ENCODE data around the gene CCL24. TPM values are rescaled to one million over a fixed set of nuclear protein-coding genes. Genes with fewer than 3 reads are reported as not detected.
"Not testable (repeated sequence)": the region's sequence is repeated elsewhere in the genome, so short reads cannot be mapped to it uniquely, and the experiment has no call there.

The CCL24 gene
- total RNA-seq, 1 experiment from 2014 or later = not detected

GRCh38 chr7:75788154-75788847 lies 25.3 kb downstream of the CCL24 start:
- CTCF ChIA-PET = interaction anchor here (0.7 to 1.9 kb wide), 3 partner anchors 11 to 78 kb away, joined by 4 to 8 read pairs (median 5); no protein-coding TSS in a partner anchor
- H3K36me3 Mint-ChIP-seq; H3K27ac Mint-ChIP-seq; H3K4me1 Mint-ChIP-seq; POLR2A ChIA-PET; H3K9me3 Mint-ChIP-seq; H3K27me3 Mint-ChIP-seq (ENCODE audit: low read depth); H3K4me3 Mint-ChIP-seq: not testable (repeated sequence)
- TF ChIP-seq TEAD1 (CRISPR knock-in tag; IDR thresholded peaks at IDR 0.05) = 0 out of 2 replicates have a peak, but pooled peaks have one; percentile 17
- DNase-seq (ENCODE audit: low spot score) (peak; percentile 40), ATAC-seq (peak; percentile 83)

DNA sequence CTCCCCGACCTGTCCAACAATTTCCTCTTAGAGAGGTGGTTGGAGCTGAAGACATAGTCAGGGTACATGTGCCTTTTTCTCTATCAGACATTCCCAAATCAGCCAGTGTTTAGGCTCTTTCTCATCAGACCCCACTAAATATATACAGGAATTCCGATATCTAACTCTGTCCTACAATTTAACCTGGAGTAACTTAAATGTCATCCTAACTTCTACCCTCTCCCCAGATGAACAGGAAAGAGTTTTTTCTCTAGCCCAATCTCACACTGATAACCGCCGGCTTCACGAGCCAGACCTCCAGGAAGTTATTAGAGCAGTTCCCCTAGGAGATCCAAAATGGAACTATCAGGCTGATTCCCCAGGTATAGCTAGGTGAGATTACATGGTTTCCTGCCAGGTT lies 30.5 kb downstream of the CCL24 start:
- Mint-ChIP-seq H3K27me3 (ENCODE audit: low read depth) (peaks cover 15% of the 10 kb centered on the region), H3K4me1 (peaks cover 32% of the 10 kb centered on the region), H3K36me3 (peaks cover 36% of the 10 kb centered on the region), H3K9me3 (peaks cover 27% of the 10 kb centered on the region)
- ATAC-seq; H3K4me3 Mint-ChIP-seq; H3K27ac Mint-ChIP-seq; POLR2A ChIA-PET; DNase-seq (ENCODE audit: low spot score); CTCF ChIA-PET: not testable (repeated sequence)

DNA sequence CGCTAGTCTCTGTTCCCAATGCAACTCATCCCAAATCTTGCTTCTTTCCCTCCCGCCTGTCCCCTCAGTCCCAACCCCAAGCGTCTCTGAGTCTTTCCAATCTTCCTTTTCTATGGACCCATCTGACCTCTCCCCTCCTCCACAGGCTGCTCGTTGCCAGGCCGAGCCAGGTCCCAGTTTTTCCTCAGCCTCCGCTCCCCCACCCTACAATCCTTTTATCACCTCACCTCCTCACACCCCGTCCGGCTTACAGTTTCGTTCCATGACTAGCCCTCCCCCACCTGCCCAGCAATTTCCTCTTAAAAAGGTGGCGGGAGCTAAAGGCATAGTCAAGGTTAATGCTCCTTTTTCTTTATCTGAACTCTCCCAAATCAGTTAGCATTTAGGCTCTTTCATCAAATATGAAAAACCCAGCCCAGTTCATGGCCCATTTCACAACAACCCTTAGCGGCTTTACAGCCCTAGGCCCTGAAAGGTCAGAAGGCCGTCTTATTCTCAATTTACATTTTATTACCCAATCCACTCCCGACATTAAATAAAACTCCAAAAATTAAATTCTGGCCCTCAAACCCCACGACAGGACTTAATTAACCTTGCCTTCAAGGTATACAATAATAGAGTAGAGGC lies 32.8 kb downstream of the CCL24 start:
- ATAC-seq; POLR2A ChIA-PET; CTCF ChIA-PET; DNase-seq (ENCODE audit: low spot score): not testable (repeated sequence)
- Mint-ChIP-seq H3K36me3 (peaks cover 36% of the 10 kb centered on the region), H3K27ac (peak overlapping the region; percentile 86), H3K27me3 (ENCODE audit: low read depth) (peaks cover 15% of the 10 kb centered on the region), H3K4me3 (peak overlapping the region; percentile 60), H3K4me1 (peaks cover 32% of the 10 kb centered on the region), H3K9me3 (peaks cover 27% of the 10 kb centered on the region)

- POLR2A ChIA-PET; CTCF ChIA-PET; DNase-seq (ENCODE audit: low spot score); ATAC-seq: not testable (repeated sequence)
- peaks cover 35% of the 10 kb centered on the region for H3K4me1 Mint-ChIP-seq
- H3K4me3 Mint-ChIP-seq = peak overlapping the region; percentile 60
- H3K27ac Mint-ChIP-seq = peak overlapping the region; percentile 88
- H3K27me3 Mint-ChIP-seq (ENCODE audit: low read depth) = peaks cover 15% of the 10 kb centered on the region
- peaks cover 36% of the 10 kb centered on the region for H3K36me3 Mint-ChIP-seq
- H3K9me3 Mint-ChIP-seq = peaks cover 27% of the 10 kb centered on the region
These were observed 34.1 kb downstream of the CCL24 start for GRCh38 chr7:75779516-75779915.

GRCh38 chr7:75779035-75779434 lies 34.6 kb downstream of the CCL24 start:
- peaks cover 26% of the 10 kb centered on the region for H3K9me3 Mint-ChIP-seq
- ATAC-seq; POLR2A ChIA-PET; DNase-seq (ENCODE audit: low spot score); CTCF ChIA-PET: not testable (repeated sequence)
- peak overlapping the region; percentile 60 for H3K4me3 Mint-ChIP-seq
- peaks cover 35% of the 10 kb centered on the region for H3K4me1 Mint-ChIP-seq
- peaks cover 33% of the 10 kb centered on the region for H3K36me3 Mint-ChIP-seq
- peak overlapping the region; percentile 88 for H3K27ac Mint-ChIP-seq
- H3K27me3 Mint-ChIP-seq (ENCODE audit: low read depth) = peaks cover 15% of the 10 kb centered on the region

DNA sequence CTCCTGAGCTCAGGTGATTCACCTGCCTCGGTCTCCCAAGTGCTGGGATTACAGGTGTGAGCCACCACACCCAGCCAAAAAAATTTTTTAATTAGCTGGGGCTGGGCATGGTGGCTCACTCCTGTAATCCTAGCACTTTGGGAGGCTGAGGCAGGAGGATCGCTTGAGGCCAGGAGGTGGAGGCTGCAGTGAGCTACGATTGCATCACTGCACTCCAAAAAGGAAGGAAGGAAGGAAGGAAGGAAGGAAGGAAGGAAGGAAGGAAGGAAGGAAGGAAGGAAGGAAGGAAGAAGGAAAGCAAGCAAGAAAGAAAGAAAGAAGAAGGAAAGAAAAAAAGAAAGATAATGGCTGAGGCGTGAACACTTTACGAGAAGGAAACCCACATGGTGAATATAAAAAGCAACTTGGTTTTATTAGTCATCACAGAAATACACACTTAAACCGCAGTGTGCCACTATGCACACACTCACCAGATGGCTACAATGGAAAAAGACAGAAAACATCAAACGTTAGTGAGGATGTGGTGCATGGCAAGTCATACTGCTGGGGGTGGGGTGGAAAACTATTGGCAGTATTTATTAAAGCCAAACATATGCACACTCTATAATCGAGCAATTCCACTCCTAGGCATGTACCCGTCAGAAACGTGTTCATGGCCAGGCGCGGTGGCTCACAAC lies 37.2 kb downstream of the CCL24 start:
- DNase-seq (ENCODE audit: low spot score) (no peak), ATAC-seq (no peak)
- POLR2A ChIA-PET = no interaction called here
- CTCF ChIA-PET = no interaction called here
- peaks cover 35% of the 10 kb centered on the region for H3K4me1 Mint-ChIP-seq
- H3K36me3 Mint-ChIP-seq = peaks cover 10% of the 10 kb centered on the region
- H3K27ac Mint-ChIP-seq = no peak overlapping the region
- H3K27me3 Mint-ChIP-seq (ENCODE audit: low read depth) = peaks cover under 1% of the 10 kb centered on the region; the same call in 1 of the 2 replicates
- H3K4me3 Mint-ChIP-seq = no peak overlapping the region
- H3K9me3 Mint-ChIP-seq = peaks cover 5% of the 10 kb centered on the region
- TF ChIP-seq MYBL2 (CRISPR knock-in tag; IDR thresholded peaks at IDR 0.05) = no peak
- no peak for TF ChIP-seq SOX15 (CRISPR knock-in tag; IDR thresholded peaks at IDR 0.05)
- no peak for TF ChIP-seq NR2C2 (CRISPR knock-in tag; IDR thresholded peaks at IDR 0.05)
- TF ChIP-seq TEAD4 (CRISPR knock-in tag; IDR thresholded peaks at IDR 0.05) = no peak
- TF ChIP-seq ZNF138 (CRISPR knock-in tag; conservative IDR thresholded peaks at IDR 0.05) = no peak
- no peak for TF ChIP-seq ATF1 (CRISPR knock-in tag; IDR thresholded peaks at IDR 0.05)
- TF ChIP-seq RORB (CRISPR knock-in tag; IDR thresholded peaks at IDR 0.05) = no peak
- TF ChIP-seq ZSCAN18 (CRISPR knock-in tag; IDR thresholded peaks at IDR 0.05) = no peak
- TF ChIP-seq ZNF263 (CRISPR knock-in tag; IDR thresholded peaks at IDR 0.05; ENCODE audit: low read depth) = no peak
- TF ChIP-seq NFE2L1 (CRISPR knock-in tag; IDR thresholded peaks at IDR 0.05) = no peak
- TF ChIP-seq, protein P1, sequence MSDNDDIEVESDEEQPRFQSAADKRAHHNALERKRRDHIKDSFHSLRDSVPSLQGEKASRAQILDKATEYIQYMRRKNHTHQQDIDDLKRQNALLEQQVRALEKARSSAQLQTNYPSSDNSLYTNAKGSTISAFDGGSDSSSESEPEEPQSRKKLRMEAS (CRISPR knock-in tag; IDR thresholded peaks at IDR 0.05) = no peak
- no peak for TF ChIP-seq MLX (CRISPR knock-in tag; IDR thresholded peaks at IDR 0.05)
- TF ChIP-seq NR1H2 (CRISPR knock-in tag; IDR thresholded peaks at IDR 0.05) = no peak
- TF ChIP-seq ELF4 (CRISPR knock-in tag; IDR thresholded peaks at IDR 0.05; ENCODE audit: low read depth) = no peak
- TF ChIP-seq GABPB1 (CRISPR knock-in tag; IDR thresholded peaks at IDR 0.05) = no peak
- no peak for TF ChIP-seq SMAD3 (CRISPR knock-in tag; IDR thresholded peaks at IDR 0.05; ENCODE audit: borderline replicate concordance)
